Skin of body (tissue), 2 donors: ENCODE measurements around the gene PMEL. TPM values are rescaled to one million over a fixed set of nuclear protein-coding genes. Genes with fewer than 3 reads are reported as not detected.
A peak's percentile ranks its signal among the peaks of the same experiment; 100 is the strongest.
"Not testable (repeated sequence)": the region's sequence is repeated elsewhere in the genome, so short reads cannot be mapped to it uniquely, and the experiment has no call there.

Experiments
- DNase-seq: peaks from one replicate; lab custom pipeline; 2025; lab: John Stamatoyannopoulos, UW
- total RNA-seq: library from RNA; depleted of rRNA; stranded (reverse); fragments of >200 nt; gene quantifications from one replicate; pipeline ENCODE4 v1.2.3, GENCODE V29; 2014

The PMEL gene
- total RNA-seq, 1 donor from 2014 or later = 19.8 TPM

DNA sequence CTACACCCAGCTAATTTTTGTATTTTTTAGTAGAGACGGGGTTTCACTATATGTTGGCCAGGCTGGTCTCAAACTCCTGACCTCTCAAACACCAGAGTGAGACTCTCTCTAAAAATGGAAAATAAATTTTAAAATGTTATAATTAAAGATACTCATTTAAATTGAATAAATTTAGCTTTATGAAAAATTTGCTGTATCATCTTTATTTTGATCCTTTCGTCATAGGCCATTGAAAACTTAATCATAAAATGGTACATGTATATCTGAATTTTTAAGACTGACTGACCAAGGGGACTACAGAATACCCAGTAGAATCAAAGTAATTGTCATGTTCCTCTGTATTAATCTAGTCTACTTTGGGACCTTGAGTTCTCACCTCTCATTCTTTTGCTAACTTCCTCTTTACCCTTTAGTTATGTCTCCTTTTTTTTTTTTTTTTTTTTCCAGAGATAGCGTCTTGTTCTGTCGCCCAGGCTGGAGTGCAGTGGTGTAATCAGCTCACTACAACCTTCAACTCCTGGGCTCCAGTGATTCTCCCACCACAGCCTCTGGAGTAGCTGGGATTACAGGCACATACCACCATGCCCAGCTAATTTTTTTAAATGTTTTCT lies 17.5 kb upstream of the PMEL start:
- DNase-seq = no peak

DNA sequence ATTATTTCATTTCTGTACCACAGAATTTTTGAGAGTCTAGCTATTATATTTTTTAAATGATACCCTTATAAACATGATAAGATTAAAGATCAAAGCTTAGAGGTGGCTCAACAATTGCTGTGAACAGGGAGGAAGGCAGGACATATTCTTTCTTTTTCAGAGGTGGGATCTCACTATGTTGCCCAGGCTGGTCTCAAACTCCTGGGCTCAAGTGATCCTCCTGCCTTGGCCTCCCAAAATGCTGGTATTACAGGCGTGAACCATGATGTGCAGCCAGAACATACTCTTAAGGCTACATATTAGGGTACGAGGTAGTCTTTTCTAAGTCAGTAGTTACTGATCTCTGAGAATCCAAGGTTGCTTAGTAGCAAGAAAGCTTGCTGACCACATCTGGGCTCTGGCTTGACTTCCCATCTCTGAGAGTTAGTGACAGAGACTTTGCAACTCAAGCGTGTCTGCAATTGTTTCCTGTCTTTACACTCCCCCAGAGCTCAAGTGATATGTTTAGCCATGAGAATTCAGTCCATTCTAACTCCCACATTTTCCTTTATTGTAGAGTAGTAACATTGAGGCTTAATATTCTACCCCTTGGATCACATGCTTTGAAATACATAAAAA lies 16.6 kb upstream of the PMEL start:
- DNase-seq = no peak

GRCh38 chr12:55981882-55982281 lies 16.0 kb upstream of the PMEL start:
- not testable (repeated sequence) for DNase-seq

DNA sequence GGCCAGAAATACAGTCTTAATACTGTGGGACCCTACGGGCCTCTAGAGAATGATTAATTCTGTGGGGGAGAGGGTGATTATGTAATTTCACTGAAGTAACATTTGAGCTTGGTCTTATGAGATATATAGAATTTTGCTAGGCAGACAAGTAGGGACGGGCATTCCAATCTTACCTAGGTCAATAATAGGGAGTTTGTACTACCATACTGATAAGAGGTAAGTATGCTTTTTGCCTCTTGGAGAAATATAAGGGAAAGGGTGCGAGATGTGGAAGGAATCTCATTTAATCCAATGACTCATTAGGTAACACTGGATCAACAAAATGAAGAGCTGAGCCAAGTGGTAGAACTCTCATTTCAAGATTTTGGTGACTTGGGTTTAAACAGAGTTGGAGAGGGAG lies 13.2 kb upstream of the PMEL start:
- no peak for DNase-seq

- DNase-seq = no peak
These were observed 12.6 kb upstream of the PMEL start for GRCh38 chr12:55978393-55978792.

GRCh38 chr12:55974308-55974730 lies 8.5 kb upstream of the PMEL start:
- DNase-seq = no peak

- peak; percentile 100 for DNase-seq
These were observed 7.9 kb upstream of the PMEL start, which contains the start of gene RAB5B for GRCh38 chr12:55973599-55974307. RAB5B (plus strand) TSS chr12:55974078; CDS start chr12:55986961, 12,883 bp downstream.

GRCh38 chr12:55972911-55973598 lies 7.2 kb upstream of the PMEL start:
- peak; percentile 61 for DNase-seq

- DNase-seq = no peak
These were observed 6.6 kb upstream of the PMEL start for GRCh38 chr12:55972456-55972855.

GRCh38 chr12:55972042-55972441 lies 6.2 kb upstream of the PMEL start:
- DNase-seq = no peak

DNA sequence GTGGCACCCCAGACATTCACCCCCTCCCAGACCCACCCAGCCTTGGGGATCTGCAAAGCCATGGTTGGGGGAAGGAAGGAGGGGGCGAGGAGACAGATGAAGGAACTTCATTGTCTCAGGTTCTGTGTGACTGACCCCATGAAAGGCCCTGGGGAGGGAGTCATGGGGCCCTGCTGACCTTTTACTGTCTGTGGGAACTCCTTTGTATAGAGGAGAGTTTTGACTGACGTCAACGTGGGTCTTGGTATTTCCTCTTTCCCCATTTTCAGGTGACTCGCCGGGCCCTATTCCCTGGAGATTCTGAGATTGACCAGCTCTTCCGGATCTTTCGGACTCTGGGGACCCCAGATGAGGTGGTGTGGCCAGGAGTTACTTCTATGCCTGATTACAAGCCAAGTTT lies 4.9 kb upstream of the PMEL start:
- DNase-seq = no peak

- no peak for DNase-seq
These were observed 3.5 kb upstream of the PMEL start for GRCh38 chr12:55969356-55969755.

GRCh38 chr12:55966408-55967281 lies 803 bp upstream of the PMEL start, which contains the start of gene CDK2:
CDK2 (plus strand) TSS chr12:55966830; CDS start chr12:55967009, 179 bp downstream.
- peak; percentile 88 for DNase-seq

DNA sequence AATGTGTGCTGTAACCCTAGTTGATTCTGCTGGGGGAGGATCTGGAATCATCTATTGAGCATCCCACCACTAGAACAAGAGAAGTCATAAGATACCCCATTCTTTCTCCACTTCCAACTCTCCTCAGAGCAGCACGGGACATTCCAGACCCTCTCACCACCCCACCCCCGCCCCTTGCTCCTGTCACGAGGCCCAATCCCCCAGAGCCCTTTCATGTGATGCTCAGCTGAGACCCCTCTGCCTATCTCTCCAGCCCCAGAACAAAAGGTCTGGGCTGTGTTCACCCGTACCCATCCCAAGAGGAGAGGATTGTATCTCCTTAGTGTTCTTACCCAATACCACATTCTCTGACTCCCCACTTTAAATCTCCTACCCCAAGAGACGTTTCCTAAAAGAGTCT lies 602 bp downstream of the PMEL start:
- no peak for DNase-seq

DNA sequence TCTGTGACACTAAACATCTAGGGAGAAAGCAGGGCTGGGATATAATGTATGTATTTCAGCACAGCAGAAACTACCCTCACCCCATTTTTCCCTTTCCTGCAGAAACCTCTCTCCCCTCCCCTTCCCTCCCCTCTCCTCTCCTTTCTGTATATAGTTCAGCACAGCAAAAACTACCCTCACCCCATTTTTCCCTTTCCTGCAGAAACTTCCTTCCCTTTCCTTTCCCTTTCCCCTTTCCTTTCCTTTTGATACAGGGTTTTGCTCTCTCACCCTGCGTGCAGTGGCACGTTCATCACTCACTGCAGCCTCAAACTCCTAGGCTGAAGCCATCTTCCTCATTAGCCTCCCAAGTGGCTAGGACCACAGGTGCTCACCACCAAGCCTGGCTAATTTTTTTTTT lies 2.1 kb downstream of the PMEL start:
- no peak for DNase-seq

DNA sequence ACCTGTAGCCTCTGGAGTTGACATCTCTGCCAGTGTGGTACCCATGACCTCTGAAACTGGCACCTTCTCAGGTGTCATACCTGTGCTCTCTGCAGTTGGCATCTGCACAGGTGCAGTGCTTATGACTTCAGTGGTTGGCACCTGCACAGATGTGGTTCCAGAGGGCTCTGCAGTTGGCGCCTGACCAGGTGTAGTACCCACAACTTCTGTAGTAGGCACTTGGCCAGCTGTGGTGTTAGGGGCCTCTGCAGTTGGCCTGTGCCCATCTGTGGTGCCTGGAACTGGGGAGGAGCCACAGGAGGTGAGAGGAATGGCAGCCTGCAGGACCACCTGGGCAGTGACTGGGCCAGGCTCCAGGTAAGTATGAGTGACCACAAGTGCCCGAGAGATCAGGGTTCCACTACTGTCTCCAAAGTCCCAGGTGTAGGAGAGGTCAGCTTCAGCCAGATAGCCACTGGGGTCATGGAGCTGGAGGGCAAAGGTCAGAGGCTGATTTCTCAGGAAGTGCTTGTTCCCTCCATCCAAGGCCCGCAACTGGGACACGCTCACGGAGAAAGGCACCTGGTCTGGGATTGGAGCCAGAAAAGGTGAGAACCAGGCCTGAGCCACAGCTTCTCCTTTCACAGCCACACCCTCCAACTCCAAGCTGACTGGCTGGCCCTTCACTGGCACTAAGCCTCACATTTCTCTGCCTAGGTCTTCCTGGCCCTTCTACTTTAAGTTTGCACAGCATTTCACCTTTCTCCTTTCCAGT lies 8.6 kb downstream of the PMEL start:
- no peak for DNase-seq

DNA sequence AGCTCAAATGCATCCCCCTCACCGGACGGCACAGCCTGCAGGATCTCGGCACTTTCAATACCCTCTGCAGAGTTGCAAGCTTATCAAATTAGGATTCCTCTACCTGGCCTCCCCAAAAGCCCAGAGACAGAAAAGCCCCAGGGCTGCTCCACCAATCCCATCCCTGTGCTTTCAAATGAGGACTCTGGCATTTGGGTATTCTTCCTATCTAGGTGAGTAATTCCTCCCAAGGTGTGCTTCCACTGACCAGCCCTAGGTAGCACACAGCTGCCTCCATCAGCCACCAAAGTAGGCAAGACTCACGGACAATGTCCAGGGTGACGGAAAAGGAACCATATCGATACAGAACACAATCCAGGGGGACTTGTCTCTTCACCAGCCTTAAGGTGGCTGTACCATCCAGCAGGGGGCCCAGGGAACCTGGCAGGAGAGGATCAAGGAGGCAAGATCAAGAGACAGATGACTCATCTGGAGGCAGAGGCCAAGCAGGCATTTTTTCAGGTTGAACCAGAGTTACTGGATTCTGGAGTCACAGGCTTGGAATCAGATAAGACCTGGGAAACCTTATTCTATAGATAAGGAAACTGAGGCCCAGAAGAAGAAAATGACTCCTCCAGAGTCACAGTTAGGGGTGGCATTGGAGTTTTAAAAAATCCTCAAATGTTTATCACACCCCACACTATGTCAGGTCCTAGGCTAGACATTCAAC lies 9.9 kb downstream of the PMEL start:
- DNase-seq = no peak

DNA sequence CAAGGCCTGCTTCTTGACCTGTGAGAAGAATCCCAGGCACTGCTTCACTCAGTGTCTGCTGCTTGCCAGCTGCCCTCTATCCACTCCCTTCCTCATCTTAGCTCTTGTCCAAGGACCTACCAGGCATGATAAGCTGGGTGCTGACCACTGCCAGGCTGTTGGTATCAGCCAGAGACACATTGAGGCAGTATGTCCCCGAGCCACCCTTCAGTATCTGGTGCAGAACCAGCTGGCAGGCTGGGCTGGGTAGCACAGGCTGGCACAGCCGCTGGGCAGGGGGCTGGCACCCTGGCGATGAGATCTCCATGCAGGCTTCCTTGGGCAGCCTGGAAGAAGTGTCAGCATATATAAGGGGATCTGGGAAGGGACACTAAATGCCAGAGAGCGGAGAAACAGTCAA lies 10.5 kb downstream of the PMEL start:
- no peak for DNase-seq

- no peak for DNase-seq
These were observed 19.3 kb downstream of the PMEL start for GRCh38 chr12:55946553-55946952.
